ENCODE results near the gene RSRC1. TPM values are rescaled to one million over a fixed set of nuclear protein-coding genes. Genes with fewer than 3 reads are reported as not detected.

Gene RSRC1
- total and polyA plus RNA-seq, 2 of the 13 experiments (the other 11 are each of a cell fraction or from before 2014, with no cell fraction given), result 4.9 to 63.0 TPM

GRCh38 chr3:158552124-158552523, 442.2 kb downstream of the RSRC1 start:
- in situ Hi-C loops (cut with HindIII; ENCODE audit: extremely low pct_ligation_motif_present, low pct_unique_long_range_greater_than_20kb) (no loop called here), intact Hi-C loops (cut with micrococcal nuclease; ENCODE audit: unreplicated experiment) (loop anchor here (5.0 kb wide), 1 partner anchor 90 kb away; the partner anchor contains the start of gene GFM1)
- no peaks in the 10 kb centered on the region for H3K27me3 ChIP-seq (ENCODE audit: control insufficient read depth in 1 of 2, insufficient read depth in 2 of 2, low read length in 2 of 2)
- H3K9me3 ChIP-seq (ENCODE audit: low read length), result no peaks in the 10 kb centered on the region
- BruUV-seq (replicated peaks), result no TSS peak
- CTCF ChIA-PET (ENCODE audit: low intra/inter-chr PET ratio, low total read pairs), result no interaction called here
- H3K4me2 ChIP-seq (ENCODE audit: low read depth, low read length), result peak overlapping the region; percentile 44; the same call in 1 of the 2 replicates
- 1% methylated on average over 2 of the region's 2 CpGs for WGBS (ENCODE audit: low lambda C conversion rate)
- H3K79me2 ChIP-seq (ENCODE audit: insufficient read depth, low read length), result no peaks in the 10 kb centered on the region
- POLR2A ChIA-PET, result no interaction called here
- H2AFZ ChIP-seq (ENCODE audit: low read length), result no peak overlapping the region
- H3K9ac ChIP-seq (ENCODE audit: insufficient read depth, low read depth, low read length), result no peak overlapping the region
- no peak overlapping the region for H3K4me3 ChIP-seq (replicated peaks in 1 of 3; ENCODE audit: insufficient read depth in 1 of 3, low read depth in 2 of 3, low read length in 3 of 3)
- DNase-seq (ENCODE audit: low spot score) (peak; percentile 74), ATAC-seq (peak; percentile 99), FAIRE-seq (peak; percentile 28)
- no peaks in the 10 kb centered on the region for H3K36me3 ChIP-seq (replicated peaks in 1 of 2; ENCODE audit: control insufficient read depth in 1 of 2, insufficient read depth in 2 of 2, low read length in 2 of 2)
- H4K20me1 ChIP-seq (ENCODE audit: insufficient read depth, low read length), result no peaks in the 10 kb centered on the region
- H3K4me1 ChIP-seq (ENCODE audit: insufficient read depth, low read length), result peaks cover 7% of the 10 kb centered on the region
- H3K27ac ChIP-seq (ENCODE audit: extremely low read length, insufficient read depth, low read length), result no peak overlapping the region
- TF ChIP-seq ATM (IDR thresholded peaks at IDR 0.05; ENCODE audit: borderline replicate concordance) (no peak), BHLHE40 (IDR thresholded peaks at IDR 0.05; ENCODE audit: low read length) (no peak), REL (CRISPR knock-in tag; conservative IDR thresholded peaks at IDR 0.05) (no peak), ZNF629 (CRISPR knock-in tag; conservative IDR thresholded peaks at IDR 0.05) (no peak), GATAD2A (CRISPR knock-in tag; IDR thresholded peaks at IDR 0.05) (0 out of 2 replicates have a peak, but pooled peaks have one; percentile 24), ZNF142 (CRISPR knock-in tag; IDR thresholded peaks at IDR 0.05) (no peak), NONO (IDR thresholded peaks at IDR 0.05) (no peak), NONO (CRISPR knock-in tag; conservative IDR thresholded peaks at IDR 0.05) (no peak), IRF2 (CRISPR knock-in tag; IDR thresholded peaks at IDR 0.05) (no peak), ZNF207 (IDR thresholded peaks at IDR 0.05; ENCODE audit: borderline replicate concordance) (no peak), SOX5 (CRISPR knock-in tag; IDR thresholded peaks at IDR 0.05; ENCODE audit: borderline replicate concordance) (peak; percentile 34; the same call in 1 of the 2 replicates)
- TF ChIP-seq, protein P1, sequence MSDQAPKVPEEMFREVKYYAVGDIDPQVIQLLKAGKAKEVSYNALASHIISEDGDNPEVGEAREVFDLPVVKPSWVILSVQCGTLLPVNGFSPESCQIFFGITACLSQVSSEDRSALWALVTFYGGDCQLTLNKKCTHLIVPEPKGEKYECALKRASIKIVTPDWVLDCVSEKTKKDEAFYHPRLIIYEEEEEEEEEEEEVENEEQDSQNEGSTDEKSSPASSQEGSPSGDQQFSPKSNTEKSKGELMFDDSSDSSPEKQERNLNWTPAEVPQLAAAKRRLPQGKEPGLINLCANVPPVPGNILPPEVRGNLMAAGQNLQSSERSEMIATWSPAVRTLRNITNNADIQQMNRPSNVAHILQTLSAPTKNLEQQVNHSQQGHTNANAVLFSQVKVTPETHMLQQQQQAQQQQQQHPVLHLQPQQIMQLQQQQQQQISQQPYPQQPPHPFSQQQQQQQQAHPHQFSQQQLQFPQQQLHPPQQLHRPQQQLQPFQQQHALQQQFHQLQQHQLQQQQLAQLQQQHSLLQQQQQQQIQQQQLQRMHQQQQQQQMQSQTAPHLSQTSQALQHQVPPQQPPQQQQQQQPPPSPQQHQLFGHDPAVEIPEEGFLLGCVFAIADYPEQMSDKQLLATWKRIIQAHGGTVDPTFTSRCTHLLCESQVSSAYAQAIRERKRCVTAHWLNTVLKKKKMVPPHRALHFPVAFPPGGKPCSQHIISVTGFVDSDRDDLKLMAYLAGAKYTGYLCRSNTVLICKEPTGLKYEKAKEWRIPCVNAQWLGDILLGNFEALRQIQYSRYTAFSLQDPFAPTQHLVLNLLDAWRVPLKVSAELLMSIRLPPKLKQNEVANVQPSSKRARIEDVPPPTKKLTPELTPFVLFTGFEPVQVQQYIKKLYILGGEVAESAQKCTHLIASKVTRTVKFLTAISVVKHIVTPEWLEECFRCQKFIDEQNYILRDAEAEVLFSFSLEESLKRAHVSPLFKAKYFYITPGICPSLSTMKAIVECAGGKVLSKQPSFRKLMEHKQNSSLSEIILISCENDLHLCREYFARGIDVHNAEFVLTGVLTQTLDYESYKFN (CRISPR knock-in tag; conservative IDR thresholded peaks at IDR 0.05), result peak; percentile 87
- TF ChIP-seq, protein P2, sequence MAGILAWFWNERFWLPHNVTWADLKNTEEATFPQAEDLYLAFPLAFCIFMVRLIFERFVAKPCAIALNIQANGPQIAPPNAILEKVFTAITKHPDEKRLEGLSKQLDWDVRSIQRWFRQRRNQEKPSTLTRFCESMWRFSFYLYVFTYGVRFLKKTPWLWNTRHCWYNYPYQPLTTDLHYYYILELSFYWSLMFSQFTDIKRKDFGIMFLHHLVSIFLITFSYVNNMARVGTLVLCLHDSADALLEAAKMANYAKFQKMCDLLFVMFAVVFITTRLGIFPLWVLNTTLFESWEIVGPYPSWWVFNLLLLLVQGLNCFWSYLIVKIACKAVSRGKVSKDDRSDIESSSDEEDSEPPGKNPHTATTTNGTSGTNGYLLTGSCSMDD (CRISPR knock-in tag; IDR thresholded peaks at IDR 0.05), result no peak
- TF ChIP-seq, protein P3, sequence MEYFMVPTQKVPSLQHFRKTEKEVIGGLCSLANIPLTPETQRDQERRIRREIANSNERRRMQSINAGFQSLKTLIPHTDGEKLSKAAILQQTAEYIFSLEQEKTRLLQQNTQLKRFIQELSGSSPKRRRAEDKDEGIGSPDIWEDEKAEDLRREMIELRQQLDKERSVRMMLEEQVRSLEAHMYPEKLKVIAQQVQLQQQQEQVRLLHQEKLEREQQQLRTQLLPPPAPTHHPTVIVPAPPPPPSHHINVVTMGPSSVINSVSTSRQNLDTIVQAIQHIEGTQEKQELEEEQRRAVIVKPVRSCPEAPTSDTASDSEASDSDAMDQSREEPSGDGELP (IDR thresholded peaks at IDR 0.05; ENCODE audit: borderline replicate concordance, low read depth), result peak; percentile 88

All from HepG2 (cell line).